ENCODE measurements around the gene VAMP3. TPM values are rescaled to one million over a fixed set of nuclear protein-coding genes. Genes with fewer than 3 reads are reported as not detected.
"Not testable (repeated sequence)": the region's sequence is repeated elsewhere in the genome, so short reads cannot be mapped to it uniquely, and the experiment has no call there.

Gene VAMP3
- total RNA-seq, 2 experiments from 2014 or later = 31.6 to 34.9 TPM

GRCh38 chr1:7785108-7785507 lies 14.0 kb downstream of the VAMP3 start:
- Histone ChIP-seq H3K9me3 (ENCODE audit: low read length) (no peaks in the 10 kb centered on the region; the same call in 1 of the 2 replicates), H3K4me3 (ENCODE audit: low read depth, low read length, poor library complexity, severe bottlenecking) (no peak overlapping the region), H3K79me2 (ENCODE audit: insufficient read depth, low read depth, low read length) (no peaks in the 10 kb centered on the region), H3K4me2 (ENCODE audit: low read length) (no peak overlapping the region), H4K20me1 (ENCODE audit: insufficient read depth, low read length) (no peaks in the 10 kb centered on the region), H2AFZ (ENCODE audit: low read length) (no peak overlapping the region), H3K4me1 (ENCODE audit: insufficient read depth, low read length, poor library complexity, severe bottlenecking) (peaks cover 8% of the 10 kb centered on the region), H3K27ac (ENCODE audit: low read depth, low read length, poor library complexity, severe bottlenecking) (no peak overlapping the region), H3K9me2 (ENCODE audit: insufficient read depth, low read length) (no peaks in the 10 kb centered on the region), H3K36me3 (ENCODE audit: insufficient read depth, low read length) (peaks cover 9% of the 10 kb centered on the region; the same call in 1 of the 2 replicates)
- ChIA-PET POLR2A (no interaction called here), CTCF (ENCODE audit: unreplicated experiment) (no interaction called here)
- TF ChIP-seq EZH2phosphoT487 (IDR thresholded peaks at IDR 0.05; ENCODE audit: borderline replicate concordance, low read depth, low read length) (no peak), CTCF (conservative IDR thresholded peaks at IDR 0.05; ENCODE audit: low read length) (no peak)
- no TSS peak for BruUV-seq (replicated peaks)
- intact Hi-C loops (cut with micrococcal nuclease; ENCODE audit: unreplicated experiment) = no loop called here
- DNase-seq (ENCODE audit: low spot score) = no peak

GRCh38 chr1:7786795-7787194 lies 15.7 kb downstream of the VAMP3 start:
- peaks cover 4% of the 10 kb centered on the region; the same call in 1 of the 2 replicates for H3K9me3 ChIP-seq (ENCODE audit: low read length)
- H3K4me1 ChIP-seq (ENCODE audit: insufficient read depth, low read length, poor library complexity, severe bottlenecking) = peaks cover 8% of the 10 kb centered on the region
- no peaks in the 10 kb centered on the region for H4K20me1 ChIP-seq (ENCODE audit: insufficient read depth, low read length)
- H2AFZ ChIP-seq (ENCODE audit: low read length) = no peak overlapping the region
- no peaks in the 10 kb centered on the region for H3K79me2 ChIP-seq (ENCODE audit: insufficient read depth, low read depth, low read length)
- no peaks in the 10 kb centered on the region for H3K9me2 ChIP-seq (ENCODE audit: insufficient read depth, low read length)
- no TSS peak for BruUV-seq (replicated peaks)
- TF ChIP-seq EZH2phosphoT487 (IDR thresholded peaks at IDR 0.05; ENCODE audit: borderline replicate concordance, low read depth, low read length) = no peak
- no peak for TF ChIP-seq CTCF (conservative IDR thresholded peaks at IDR 0.05; ENCODE audit: low read length)
- no peaks in the 10 kb centered on the region for H3K36me3 ChIP-seq (ENCODE audit: insufficient read depth, low read length)
- H3K4me3 ChIP-seq (ENCODE audit: low read depth, low read length, poor library complexity, severe bottlenecking) = no peak overlapping the region
- DNase-seq (ENCODE audit: low spot score) = no peak
- intact Hi-C loops (cut with micrococcal nuclease; ENCODE audit: unreplicated experiment) = no loop called here
- CTCF ChIA-PET (ENCODE audit: unreplicated experiment) = no interaction called here
- no peak overlapping the region for H3K4me2 ChIP-seq (ENCODE audit: low read length)
- POLR2A ChIA-PET = interaction anchor here (0.7 kb wide), 1 partner anchor 38 kb away, joined by 3 read pairs; no protein-coding TSS in a partner anchor
- no peak overlapping the region for H3K27ac ChIP-seq (ENCODE audit: low read depth, low read length, poor library complexity, severe bottlenecking)

GRCh38 chr1:7789828-7790227 lies 18.7 kb downstream of the VAMP3 start:
- peaks cover 4% of the 10 kb centered on the region; the same call in 1 of the 2 replicates for H3K9me3 ChIP-seq (ENCODE audit: low read length)
- intact Hi-C loops (cut with micrococcal nuclease; ENCODE audit: unreplicated experiment) = no loop called here

GRCh38 chr1:7791027-7791426 lies 19.9 kb downstream of the VAMP3 start:
- H3K36me3 ChIP-seq (ENCODE audit: insufficient read depth, low read length); H3K27ac ChIP-seq (ENCODE audit: low read depth, low read length, poor library complexity, severe bottlenecking); POLR2A ChIA-PET; CTCF ChIA-PET (ENCODE audit: unreplicated experiment); H3K4me1 ChIP-seq (ENCODE audit: insufficient read depth, low read length, poor library complexity, severe bottlenecking); H3K4me2 ChIP-seq (ENCODE audit: low read length); BruUV-seq (replicated peaks); H3K79me2 ChIP-seq (ENCODE audit: insufficient read depth, low read depth, low read length); intact Hi-C loops (cut with micrococcal nuclease; ENCODE audit: unreplicated experiment); H2AFZ ChIP-seq (ENCODE audit: low read length); H3K9me3 ChIP-seq (ENCODE audit: low read length); H3K4me3 ChIP-seq (ENCODE audit: low read depth, low read length, poor library complexity, severe bottlenecking); H3K9me2 ChIP-seq (ENCODE audit: insufficient read depth, low read length); H4K20me1 ChIP-seq (ENCODE audit: insufficient read depth, low read length): not testable (repeated sequence)
- peak; percentile 13 for DNase-seq (ENCODE audit: low spot score)

More at GRCh38 chr1:7789828-7790227, 18.7 kb downstream of the VAMP3 start:
- H3K9me2 ChIP-seq (ENCODE audit: insufficient read depth, low read length) = no peaks in the 10 kb centered on the region
- no peaks in the 10 kb centered on the region for H4K20me1 ChIP-seq (ENCODE audit: insufficient read depth, low read length)
- no peaks in the 10 kb centered on the region for H3K79me2 ChIP-seq (ENCODE audit: insufficient read depth, low read depth, low read length)
- no peak overlapping the region for H3K27ac ChIP-seq (ENCODE audit: low read depth, low read length, poor library complexity, severe bottlenecking)
- H3K36me3 ChIP-seq (ENCODE audit: insufficient read depth, low read length) = no peaks in the 10 kb centered on the region
- ChIA-PET CTCF (ENCODE audit: unreplicated experiment) (no interaction called here), POLR2A (no interaction called here)
- TF ChIP-seq CTCF (conservative IDR thresholded peaks at IDR 0.05; ENCODE audit: low read length) (no peak), EZH2phosphoT487 (IDR thresholded peaks at IDR 0.05; ENCODE audit: borderline replicate concordance, low read depth, low read length) (no peak)
- H2AFZ ChIP-seq (ENCODE audit: low read length) = no peak overlapping the region
- no peak overlapping the region for H3K4me2 ChIP-seq (ENCODE audit: low read length)
- H3K4me1 ChIP-seq (ENCODE audit: insufficient read depth, low read length, poor library complexity, severe bottlenecking) = no peaks in the 10 kb centered on the region
- H3K4me3 ChIP-seq (ENCODE audit: low read depth, low read length, poor library complexity, severe bottlenecking) = no peak overlapping the region
- no TSS peak for BruUV-seq (replicated peaks)
- no peak for DNase-seq (ENCODE audit: low spot score)
